PC-3 (cell line): ENCODE data around the gene TMEM156. TPM values are rescaled to one million over a fixed set of nuclear protein-coding genes. Genes with fewer than 3 reads are reported as not detected.

Experiments used
- ATAC-seq: fragments of 200-7000 bp; cut with Tn5 transposase; 2 replicates; pipeline ENCODE4 v1.9.1; 2020; ENCODE audit warnings: mild to moderate bottlenecking, moderate library complexity
- BruUV-seq: library from RNA; stranded (reverse); fragments of 400-500 nt; replicated peaks from 2 replicates; lab custom pipeline; 2021; lab: Mats Ljungman, UMichigan
- CTCF ChIA-PET: fragments of 300-600 bp; sonication (Branson Sonifier 250); formaldehyde crosslinking; loops from one replicate; lab custom pipeline; 2022; ENCODE audit warnings: antibody characterized with exemption; lab: Charles Lee
- POLR2A ChIA-PET: fragments of 300-600 bp; sonication (Branson Sonifier 250); formaldehyde crosslinking; loops from one replicate; lab custom pipeline; 2022; ENCODE audit warnings: antibody characterized with exemption; ENCODE audit not compliant: unreplicated experiment; lab: Charles Lee
- DNase-seq: peaks from one replicate; pipeline ENCODE4 v3.0.0-alpha.2; 2015
- H2AFZ ChIP-seq: fragments of 300-600 bp; sonication (generic); 2 replicates; pipeline ENCODE4 v1.6.0; 2016; ENCODE audit warnings: antibody characterized with exemption, low read length
- H3F3A ChIP-seq: fragments of 300-600 bp; sonication (generic); one replicate; pipeline ENCODE4 v1.6.0; 2017; ENCODE audit warnings: antibody characterized with exemption, low read length, control low read depth, mild to moderate bottlenecking; ENCODE audit not compliant: unreplicated experiment
- H3K27ac ChIP-seq: fragments of 300-600 bp; sonication (generic); 2 replicates; pipeline ENCODE4 v1.5.1; 2016; ENCODE audit warnings: mild to moderate bottlenecking, low read length
- H3K27me3 ChIP-seq: fragments of 300-600 bp; sonication (generic); 2 replicates; pipeline ENCODE4 v1.6.1; 2016; ENCODE audit warnings: low read length, mixed read lengths
- H3K36me3 ChIP-seq: fragments of 300-600 bp; sonication (generic); 2 replicates; pipeline ENCODE4 v1.6.1; 2016; ENCODE audit warnings: low read depth, mixed run types, low read length, mixed read lengths
- H3K4me1 ChIP-seq: fragments of 300-600 bp; sonication (generic); 2 replicates; pipeline ENCODE4 v1.5.1; 2016; ENCODE audit warnings: low read length; ENCODE audit not compliant: insufficient read depth
- H3K4me2 ChIP-seq: fragments of 300-600 bp; sonication (generic); 2 replicates; pipeline ENCODE4 v1.6.0; 2016; ENCODE audit warnings: low read length
- H3K4me3 ChIP-seq: fragments of 300-600 bp; sonication (generic); 2 replicates; pipeline ENCODE4 v1.5.1; 2016; ENCODE audit warnings: mild to moderate bottlenecking, low read length, mixed read lengths
- H3K79me2 ChIP-seq: fragments of 300-600 bp; sonication (generic); 2 replicates; pipeline ENCODE4 v1.6.1; 2017; ENCODE audit warnings: low read length, mixed read lengths
- H3K9ac ChIP-seq: fragments of 300-600 bp; sonication (generic); 2 replicates; pipeline ENCODE4 v1.6.0; 2016; ENCODE audit warnings: mild to moderate bottlenecking, low read length
- H3K9me2 ChIP-seq: fragments of 300-600 bp; sonication (generic); replicated peaks from 2 replicates; pipeline ENCODE4 v1.6.1; 2016; ENCODE audit warnings: mixed run types, low read length, mixed read lengths
- H3K9me3 ChIP-seq: fragments of 300-600 bp; sonication (generic); 2 replicates; pipeline ENCODE4 v1.6.1; 2016; ENCODE audit warnings: low read length, mixed read lengths
- H4K20me1 ChIP-seq: fragments of 300-600 bp; sonication (generic); 2 replicates; pipeline ENCODE4 v1.6.1; 2016; ENCODE audit warnings: low read length, mixed read lengths
- EZH2 ChIP-seq: fragments of 300-600 bp; sonication (generic); IDR thresholded peaks from one replicate; pipeline ENCODE4 v1.6.1; 2017; ENCODE audit warnings: antibody characterized with exemption, mild to moderate bottlenecking, low read length; ENCODE audit not compliant: unreplicated experiment
- EZH2phosphoT487 ChIP-seq: fragments of 300-600 bp; sonication (generic); IDR thresholded peaks from 2 replicates; pipeline ENCODE4 v1.6.1; 2018; ENCODE audit warnings: mild to moderate bottlenecking, antibody characterized with exemption, low read length, borderline replicate concordance
- intact Hi-C: fragments of 100-400 bp; cut with micrococcal nuclease; formaldehyde crosslinking; loops from 2 replicates; pipeline ENCODE4 v1.9.0; 2023
- total RNA-seq: library from RNA; depleted of rRNA; stranded (reverse); fragments of >200 nt; gene quantifications from 2 replicates; pipeline ENCODE4 v1.2.3, GENCODE V29; 2014
- TF ChIP-seq, protein P1 (sequence below): fragments of 300-600 bp; sonication (generic); conservative IDR thresholded peaks from 2 replicates; pipeline ENCODE4 v1.5.1; 2017; ENCODE audit warnings: antibody characterized with exemption, low read depth, mild to moderate bottlenecking, low read length

Gene TMEM156
- total RNA-seq, 1 experiment from 2014 or later = 41.5 TPM

DNA sequence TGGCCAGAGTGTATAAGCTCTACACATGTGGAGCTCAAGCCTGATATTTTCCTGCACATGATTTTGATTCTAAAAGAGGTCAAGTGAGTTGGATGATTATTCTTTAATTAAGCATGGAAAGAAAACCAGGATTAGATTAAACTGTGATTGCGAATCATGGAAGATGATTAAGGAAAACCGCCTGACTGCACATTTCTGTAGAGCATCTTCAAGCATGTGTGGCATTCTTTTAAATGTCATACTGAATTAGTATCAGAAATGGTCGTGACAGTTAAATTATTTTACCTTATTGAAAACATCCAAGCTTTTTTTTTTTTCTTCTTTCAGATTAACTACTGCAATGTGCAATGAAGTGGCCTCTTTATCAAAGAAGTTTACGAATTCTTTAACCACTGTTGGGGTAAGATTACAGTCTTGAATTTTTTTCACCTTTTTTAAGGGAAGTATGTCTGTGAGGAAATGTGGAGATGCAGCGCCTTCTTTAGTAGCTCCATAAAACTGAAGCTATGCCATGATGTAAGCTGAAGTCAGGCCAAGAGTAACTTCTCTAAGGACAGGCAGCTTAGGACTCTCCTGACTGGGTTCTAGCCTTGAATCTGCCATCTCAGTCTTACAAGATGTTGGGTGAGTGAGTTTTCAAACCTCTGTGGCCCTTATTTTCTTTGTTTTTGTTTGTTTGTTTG lies 96.7 kb downstream of the TMEM156 start:
- BruUV-seq = no TSS peak
- Histone ChIP-seq H3K9ac (no peak overlapping the region), H3K4me3 (no peak overlapping the region), H2AFZ (no peak overlapping the region), H3K4me1 (no peaks in the 10 kb centered on the region), H3K79me2 (no peaks in the 10 kb centered on the region), H3K9me2 (no peaks in the 10 kb centered on the region), H3K27me3 (no peaks in the 10 kb centered on the region), H3F3A (no peaks in the 10 kb centered on the region), H3K27ac (no peak overlapping the region), H3K36me3 (no peaks in the 10 kb centered on the region; the same call in 1 of the 2 replicates), H4K20me1 (no peaks in the 10 kb centered on the region), H3K9me3 (no peaks in the 10 kb centered on the region), H3K4me2 (no peak overlapping the region)
- no peak for ATAC-seq
- intact Hi-C loops = no loop called here
- TF ChIP-seq EZH2 (no peak), EZH2phosphoT487 (no peak)
- TF ChIP-seq, protein P1, sequence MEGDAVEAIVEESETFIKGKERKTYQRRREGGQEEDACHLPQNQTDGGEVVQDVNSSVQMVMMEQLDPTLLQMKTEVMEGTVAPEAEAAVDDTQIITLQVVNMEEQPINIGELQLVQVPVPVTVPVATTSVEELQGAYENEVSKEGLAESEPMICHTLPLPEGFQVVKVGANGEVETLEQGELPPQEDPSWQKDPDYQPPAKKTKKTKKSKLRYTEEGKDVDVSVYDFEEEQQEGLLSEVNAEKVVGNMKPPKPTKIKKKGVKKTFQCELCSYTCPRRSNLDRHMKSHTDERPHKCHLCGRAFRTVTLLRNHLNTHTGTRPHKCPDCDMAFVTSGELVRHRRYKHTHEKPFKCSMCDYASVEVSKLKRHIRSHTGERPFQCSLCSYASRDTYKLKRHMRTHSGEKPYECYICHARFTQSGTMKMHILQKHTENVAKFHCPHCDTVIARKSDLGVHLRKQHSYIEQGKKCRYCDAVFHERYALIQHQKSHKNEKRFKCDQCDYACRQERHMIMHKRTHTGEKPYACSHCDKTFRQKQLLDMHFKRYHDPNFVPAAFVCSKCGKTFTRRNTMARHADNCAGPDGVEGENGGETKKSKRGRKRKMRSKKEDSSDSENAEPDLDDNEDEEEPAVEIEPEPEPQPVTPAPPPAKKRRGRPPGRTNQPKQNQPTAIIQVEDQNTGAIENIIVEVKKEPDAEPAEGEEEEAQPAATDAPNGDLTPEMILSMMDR = no peak
- DNase-seq = no peak
- ChIA-PET CTCF (no interaction called here), POLR2A (interaction anchor here (0.5 kb wide), 1 partner anchor 90 kb away, joined by 4 read pairs; no protein-coding TSS in a partner anchor)

DNA sequence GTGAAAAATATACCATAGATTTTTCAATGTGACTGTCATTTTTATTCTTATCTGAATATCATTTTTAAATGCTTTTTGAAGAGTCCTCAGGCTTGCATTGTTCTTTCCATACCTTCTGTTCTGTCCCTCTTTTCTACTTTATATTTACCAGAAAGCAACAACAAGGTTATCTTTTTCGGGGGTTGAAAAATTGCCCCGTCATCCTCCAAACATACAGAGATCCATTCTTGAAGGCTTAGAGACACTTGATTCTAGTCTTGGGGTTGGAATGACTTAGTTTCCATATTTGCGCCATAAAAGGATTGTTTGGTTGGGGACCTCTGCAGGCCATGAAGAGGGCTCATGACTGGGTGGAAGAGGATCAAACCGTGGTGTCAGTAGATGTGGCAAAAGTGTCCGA lies 101.1 kb downstream of the TMEM156 start:
- TF ChIP-seq, protein P1 = no peak
- TF ChIP-seq EZH2phosphoT487 = no peak
- TF ChIP-seq EZH2 = no peak
- Histone ChIP-seq H3K9ac (no peak overlapping the region), H3K4me3 (no peak overlapping the region), H3K27ac (no peak overlapping the region), H2AFZ (no peak overlapping the region), H3K4me1 (no peaks in the 10 kb centered on the region), H3K4me2 (no peak overlapping the region), H3K79me2 (no peaks in the 10 kb centered on the region), H4K20me1 (no peaks in the 10 kb centered on the region), H3K36me3 (no peaks in the 10 kb centered on the region), H3K9me2 (no peaks in the 10 kb centered on the region), H3K9me3 (no peaks in the 10 kb centered on the region), H3F3A (no peaks in the 10 kb centered on the region), H3K27me3 (no peaks in the 10 kb centered on the region)
- ChIA-PET CTCF (no interaction called here), POLR2A (no interaction called here)
- intact Hi-C loops = no loop called here
- ATAC-seq (no peak), DNase-seq (no peak)
- no TSS peak for BruUV-seq

DNA sequence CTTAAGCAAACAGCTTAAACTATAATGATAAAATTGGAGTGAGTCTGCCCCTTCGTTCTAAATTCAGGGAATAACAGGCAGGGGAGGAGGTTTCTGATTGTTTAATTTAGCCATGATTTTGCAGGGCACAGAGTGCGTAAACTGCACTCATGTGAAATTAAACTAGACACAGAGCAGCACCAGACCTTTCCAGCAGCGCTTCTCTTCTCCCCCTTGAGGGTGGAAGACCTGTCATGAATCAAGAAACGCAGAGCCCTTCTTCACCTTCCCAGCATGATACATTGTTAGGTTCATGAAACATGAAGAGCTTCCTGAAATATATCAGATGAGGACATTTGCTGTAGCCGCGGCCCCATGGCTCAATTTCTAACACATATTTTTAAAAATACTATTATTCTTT lies 101.5 kb downstream of the TMEM156 start:
- no peaks in the 10 kb centered on the region for H3K9me2 ChIP-seq
- no peak for ATAC-seq
- H3K27ac ChIP-seq = no peak overlapping the region
- BruUV-seq = no TSS peak
- DNase-seq = no peak
- H4K20me1 ChIP-seq = no peaks in the 10 kb centered on the region
- H3K9me3 ChIP-seq = no peaks in the 10 kb centered on the region
- no peaks in the 10 kb centered on the region for H3K79me2 ChIP-seq
- TF ChIP-seq EZH2 = no peak
- TF ChIP-seq, protein P1 = no peak
- no peak for TF ChIP-seq EZH2phosphoT487
- H3K27me3 ChIP-seq = no peaks in the 10 kb centered on the region
- H2AFZ ChIP-seq = no peak overlapping the region
- no peak overlapping the region for H3K9ac ChIP-seq
- POLR2A ChIA-PET = no interaction called here
- no peaks in the 10 kb centered on the region for H3F3A ChIP-seq
- intact Hi-C loops = no loop called here
- no peak overlapping the region for H3K4me2 ChIP-seq
- no peak overlapping the region for H3K4me3 ChIP-seq
- CTCF ChIA-PET = no interaction called here
- no peaks in the 10 kb centered on the region for H3K36me3 ChIP-seq
- no peaks in the 10 kb centered on the region for H3K4me1 ChIP-seq
